Activated CD4-positive, alpha-beta T cell treated with anti-CD3 and anti-CD28 coated beads, Interleukin-2, Interleukin-6, amounts not matched to agents 100 ng/mL and 50 ng/mL, durations not matched to agents 16 hours and 8 hours (primary cell): ENCODE results near the gene TBL1X.
A peak's percentile ranks its signal among the peaks of the same experiment; 100 is the strongest.

Experiments
- DNase-seq: peaks from one replicate; pipeline ENCODE4 v3.0.0-alpha.2; 2020

TBL1X gene

DNA sequence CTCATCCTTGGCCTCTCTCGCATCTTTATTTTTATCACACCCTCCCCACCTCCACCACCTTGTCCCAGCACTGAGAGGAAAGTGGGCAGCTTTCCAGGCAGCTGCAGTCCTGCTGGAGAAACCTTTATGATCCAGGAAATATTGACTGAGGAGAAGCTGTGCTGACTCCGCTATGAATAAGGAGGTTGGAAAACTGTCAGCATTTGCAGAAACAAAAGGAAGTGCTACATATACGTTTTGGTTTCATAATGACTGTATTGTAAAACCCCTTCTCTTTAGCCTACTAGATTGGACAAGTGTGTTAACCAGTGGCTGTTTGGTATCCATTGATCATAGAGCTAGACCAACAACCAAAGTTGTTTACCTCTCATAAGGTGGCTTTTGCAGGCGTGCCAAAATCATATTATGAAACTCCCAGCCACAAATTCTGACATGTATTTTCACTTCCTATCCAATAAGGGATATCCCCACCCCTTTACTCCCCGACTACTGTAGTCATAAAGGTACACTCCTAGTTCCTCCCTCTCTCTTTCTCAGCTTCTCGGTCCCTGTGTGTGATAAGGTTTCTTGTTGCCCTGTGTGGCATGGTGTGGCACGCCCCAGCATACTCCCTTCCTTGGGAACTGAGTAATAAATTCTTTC, 212.4 kb downstream of the TBL1X start:
- peak; percentile 88 for DNase-seq

GRCh38 chrX:9678215-9678965, 213.5 kb downstream of the TBL1X start:
- no peak for DNase-seq

DNA sequence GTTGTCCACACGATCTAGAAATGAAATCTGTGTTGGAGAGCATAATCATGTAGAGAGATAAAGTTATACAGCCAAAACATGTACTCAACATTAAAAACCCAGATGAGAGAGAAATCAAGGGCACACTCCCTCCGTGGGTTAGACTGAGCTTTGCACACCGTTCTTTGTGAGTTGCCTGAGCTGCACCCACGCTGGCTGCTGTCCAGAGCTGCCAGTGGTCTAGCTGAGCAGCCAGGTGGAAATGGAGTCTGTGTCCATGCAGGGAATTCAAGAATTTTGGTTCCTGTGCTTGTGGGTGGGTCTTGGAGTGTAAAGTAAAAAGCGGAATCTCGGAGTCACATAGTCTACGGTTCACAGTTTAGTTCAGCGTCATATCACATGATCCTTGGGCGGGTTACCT, 216.2 kb downstream of the TBL1X start:
- no peak for DNase-seq

DNA sequence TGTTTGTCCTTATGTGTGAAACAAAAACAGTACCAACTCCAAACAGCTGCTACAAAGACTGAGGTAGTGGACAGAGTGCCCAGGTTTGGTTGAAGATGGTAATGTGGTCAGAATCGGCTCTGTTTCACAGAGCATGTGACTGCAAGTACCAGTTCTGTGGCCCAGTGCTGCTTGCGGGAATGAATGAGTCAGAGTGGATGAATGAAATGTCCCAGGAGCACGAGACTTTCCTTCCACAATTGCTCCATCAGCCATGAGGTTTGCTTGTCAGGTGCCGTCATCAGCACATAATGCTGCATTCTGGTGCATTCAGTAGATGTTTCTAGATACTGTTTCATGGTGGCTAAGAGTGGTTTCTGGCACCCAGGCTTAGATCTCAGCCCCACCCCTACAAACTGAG, 216.6 kb downstream of the TBL1X start:
- no peak for DNase-seq

DNA sequence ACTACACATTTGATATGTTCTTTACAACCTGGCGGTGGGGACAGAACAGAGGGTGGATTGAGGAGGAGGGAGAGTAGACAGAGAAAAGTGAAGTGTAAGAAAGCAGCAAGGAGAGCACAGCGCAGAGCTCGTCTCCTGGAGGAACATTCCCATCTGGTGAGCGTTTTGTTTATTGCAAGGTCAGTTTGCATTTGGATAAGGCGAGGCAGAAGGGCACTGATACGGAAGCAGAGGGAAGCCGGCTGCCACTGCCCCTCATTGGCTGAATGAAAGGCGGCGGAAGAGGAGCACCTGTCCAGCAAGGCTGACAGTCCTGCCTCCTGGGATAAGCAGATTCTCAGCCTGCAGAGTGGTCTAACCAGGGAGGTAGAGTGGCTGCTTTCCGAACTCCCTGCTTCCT, 217.6 kb downstream of the TBL1X start:
- DNase-seq, result no peak

- no peak for DNase-seq
Measured at GRCh38 chrX:9682861-9683260, 218.0 kb downstream of the TBL1X start.

DNA sequence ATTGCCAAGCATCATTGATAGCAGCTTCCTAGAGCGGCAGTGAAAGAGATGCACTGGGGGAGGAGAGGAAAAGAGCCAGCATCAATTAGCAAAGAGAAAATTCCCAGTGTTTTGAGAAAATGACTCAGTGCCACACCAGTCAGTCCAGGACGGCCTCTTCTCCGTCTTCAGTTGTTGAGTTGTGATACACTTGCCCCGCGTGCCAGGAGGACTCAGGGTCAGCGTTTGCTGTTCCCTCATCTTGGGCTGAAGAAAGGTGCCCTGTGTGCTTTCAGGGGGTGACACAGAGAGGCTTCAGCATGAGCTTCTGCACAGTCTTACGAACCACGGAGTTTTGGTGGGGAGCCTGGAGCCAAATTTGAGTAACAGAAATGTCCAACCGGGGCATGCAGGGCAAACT, 218.5 kb downstream of the TBL1X start:
- no peak for DNase-seq

DNA sequence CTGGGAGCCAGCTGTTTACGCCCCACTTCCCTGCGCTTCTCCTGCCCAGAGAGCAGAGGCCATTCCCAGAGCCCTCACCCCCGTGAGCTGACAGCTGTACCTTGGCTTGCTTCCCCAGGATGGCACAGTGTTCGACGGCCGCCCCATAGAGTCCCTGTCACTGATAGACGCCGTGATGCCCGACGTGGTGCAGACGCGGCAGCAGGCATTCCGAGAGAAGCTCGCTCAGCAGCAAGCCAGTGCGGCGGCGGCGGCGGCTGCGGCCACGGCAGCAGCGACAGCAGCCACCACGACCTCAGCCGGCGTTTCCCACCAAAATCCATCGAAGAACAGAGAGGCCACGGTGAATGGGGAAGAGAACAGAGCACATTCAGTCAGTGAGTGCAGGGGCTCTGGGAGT, 223.0 kb downstream of the TBL1X start:
- no peak for DNase-seq

- DNase-seq, result no peak
Measured at GRCh38 chrX:9688833-9689232, 224.0 kb downstream of the TBL1X start.

DNA sequence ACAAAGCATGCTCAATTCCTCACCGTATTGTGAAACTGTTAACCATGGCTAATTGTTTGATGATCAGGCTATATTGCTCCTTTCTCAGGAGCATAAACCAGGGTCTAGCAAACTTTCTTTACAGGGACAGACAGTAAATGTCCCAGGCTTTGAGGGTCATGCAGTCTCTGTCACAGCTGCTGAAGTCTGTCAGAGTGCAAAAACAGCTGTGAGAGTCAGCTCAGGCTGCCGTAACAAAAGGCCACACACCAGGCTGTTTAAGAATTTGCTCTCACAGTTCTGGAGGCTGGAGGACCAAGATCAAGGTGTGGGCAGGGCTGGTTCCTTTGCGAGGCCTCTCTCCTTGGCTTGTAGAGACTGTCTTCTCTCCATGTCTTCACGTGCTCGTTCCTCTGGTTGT, 225.2 kb downstream of the TBL1X start:
- no peak for DNase-seq

GRCh38 chrX:9693307-9694001, 228.6 kb downstream of the TBL1X start:
- DNase-seq, result no peak

DNA sequence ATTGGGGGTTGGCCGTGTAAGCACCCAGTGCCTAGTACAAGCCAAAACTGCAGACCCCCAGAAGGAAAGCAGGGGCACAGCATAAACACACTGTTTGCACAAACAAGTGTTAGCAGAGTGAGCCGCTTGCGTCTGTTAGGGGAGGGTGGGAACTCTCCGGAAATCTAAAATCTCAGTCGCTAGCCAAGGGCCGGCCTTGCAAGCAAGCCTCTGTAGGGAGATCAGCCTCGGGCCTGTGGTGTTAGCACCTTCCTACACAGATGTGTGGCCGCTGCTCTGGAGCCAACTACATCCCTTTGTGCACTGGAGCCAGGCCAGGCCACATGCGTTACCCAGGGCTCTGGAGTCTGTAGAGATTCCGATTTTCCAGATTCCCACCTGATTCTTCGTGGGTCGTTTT, 233.7 kb downstream of the TBL1X start:
- no peak for DNase-seq

DNA sequence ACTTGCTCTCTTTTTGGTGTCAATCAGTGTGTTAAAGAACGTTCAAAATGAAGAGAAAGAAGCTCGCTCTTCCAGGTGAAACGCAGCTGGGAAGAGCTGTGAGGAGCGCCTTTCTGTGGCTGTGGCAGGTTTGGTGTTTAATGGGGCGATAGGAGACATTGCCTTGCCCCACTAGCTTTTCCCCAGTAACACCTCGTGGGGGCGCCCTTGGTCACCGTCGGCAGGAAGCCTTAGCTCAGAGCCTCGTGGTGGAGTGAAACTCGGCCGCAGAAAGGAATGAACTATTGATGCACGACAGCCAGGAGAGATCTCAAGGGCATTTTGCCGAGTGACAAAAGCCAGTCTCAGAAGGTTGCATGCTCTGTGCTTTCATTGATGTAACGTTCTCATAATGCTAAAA, 235.7 kb downstream of the TBL1X start:
- no peak for DNase-seq

DNA sequence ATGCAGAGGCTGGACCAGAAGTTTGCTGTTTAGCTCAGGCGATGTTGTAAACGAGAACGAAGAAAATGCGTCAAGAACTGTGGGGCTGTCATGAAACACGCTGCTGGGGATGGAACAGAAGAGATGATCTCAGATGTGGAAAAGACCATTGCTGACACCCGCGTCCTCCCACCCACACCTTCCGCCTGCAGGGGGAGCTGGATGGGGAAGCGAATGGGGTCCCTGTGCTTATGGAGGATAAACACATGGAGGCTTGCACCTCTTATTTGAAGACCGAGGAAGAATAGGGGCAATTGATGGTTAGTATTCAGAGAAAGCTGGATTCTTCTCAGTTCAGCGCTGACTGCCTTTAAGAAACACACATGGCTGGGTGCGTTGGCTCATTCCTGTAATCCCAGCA, 236.9 kb downstream of the TBL1X start:
- no peak for DNase-seq

DNA sequence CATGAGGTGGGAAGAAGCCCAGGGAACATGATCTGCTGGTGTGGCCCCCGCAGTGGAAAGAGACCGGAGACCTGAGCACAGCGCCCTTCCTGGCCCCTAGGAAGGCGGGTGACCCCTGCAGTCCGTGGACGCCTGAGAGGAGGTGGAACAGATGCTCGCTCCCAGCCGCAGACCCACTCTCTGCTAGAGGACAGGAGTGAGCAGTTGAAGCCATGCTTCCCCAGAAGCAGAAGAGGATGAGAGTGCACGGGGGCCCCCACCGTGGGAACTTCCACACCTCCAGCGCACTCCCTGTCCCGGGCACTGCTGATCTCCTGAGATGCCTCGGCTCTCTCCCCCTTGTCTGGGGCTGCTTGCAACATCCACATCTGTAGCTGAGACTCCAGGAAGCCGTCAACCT, 238.5 kb downstream of the TBL1X start:
- DNase-seq, result no peak

- no peak for DNase-seq
Measured at GRCh38 chrX:9704876-9705465, 240.1 kb downstream of the TBL1X start.

DNA sequence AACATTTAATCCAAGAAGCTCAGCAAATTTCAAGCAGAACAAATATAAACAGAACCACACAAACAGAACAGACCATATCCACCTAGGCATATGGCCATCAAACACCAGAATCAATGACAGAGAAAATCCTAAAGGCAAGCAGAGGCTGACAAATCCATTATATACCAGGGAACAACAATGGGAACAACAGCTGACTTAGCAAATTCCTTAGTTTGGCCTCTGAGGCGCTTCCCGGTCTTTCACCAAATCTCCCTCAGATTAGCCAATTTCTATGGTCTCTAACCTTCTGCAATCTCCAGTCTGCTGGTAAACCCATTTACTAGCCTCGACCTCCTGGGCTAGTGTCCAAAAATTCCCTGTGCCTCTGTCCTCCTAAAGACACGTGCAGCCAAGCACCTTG, 241.6 kb downstream of the TBL1X start:
- no peak for DNase-seq

GRCh38 chrX:9707306-9708033, 242.6 kb downstream of the TBL1X start:
- no peak for DNase-seq

- no peak for DNase-seq
Measured at GRCh38 chrX:9708086-9708485, 243.2 kb downstream of the TBL1X start.

DNA sequence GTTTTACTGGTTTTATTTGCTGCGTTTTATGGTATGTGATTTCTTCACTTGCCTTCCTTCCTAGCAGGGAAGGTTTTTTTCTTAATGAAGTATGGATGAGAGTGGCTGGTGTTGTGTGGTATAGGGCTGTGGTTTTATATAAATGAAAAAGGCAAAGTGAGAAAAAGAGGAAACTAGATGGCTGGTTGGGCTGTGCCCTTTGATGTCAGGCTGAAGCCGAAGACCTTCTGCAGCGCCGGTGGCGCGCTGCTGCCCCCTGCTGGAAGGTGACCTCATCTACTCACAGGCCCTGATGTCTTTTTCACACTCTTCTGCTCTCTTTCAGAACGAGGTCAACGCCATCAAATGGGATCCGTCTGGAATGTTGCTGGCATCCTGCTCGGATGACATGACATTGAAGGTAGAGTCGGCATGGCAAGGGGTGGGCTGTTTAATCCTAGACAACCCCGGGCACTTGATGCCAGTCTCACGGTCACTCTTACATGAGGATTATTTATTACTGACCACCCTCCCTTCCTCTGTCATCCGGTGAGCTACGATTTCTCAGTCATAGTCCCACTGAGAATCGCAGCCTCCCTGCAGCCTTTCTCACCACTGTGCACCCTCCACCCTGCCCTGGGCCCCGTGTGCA, 244.2 kb downstream of the TBL1X start:
- DNase-seq, result peak; percentile 86

GRCh38 chrX:9710332-9710731, 245.5 kb downstream of the TBL1X start:
- DNase-seq, result no peak

DNA sequence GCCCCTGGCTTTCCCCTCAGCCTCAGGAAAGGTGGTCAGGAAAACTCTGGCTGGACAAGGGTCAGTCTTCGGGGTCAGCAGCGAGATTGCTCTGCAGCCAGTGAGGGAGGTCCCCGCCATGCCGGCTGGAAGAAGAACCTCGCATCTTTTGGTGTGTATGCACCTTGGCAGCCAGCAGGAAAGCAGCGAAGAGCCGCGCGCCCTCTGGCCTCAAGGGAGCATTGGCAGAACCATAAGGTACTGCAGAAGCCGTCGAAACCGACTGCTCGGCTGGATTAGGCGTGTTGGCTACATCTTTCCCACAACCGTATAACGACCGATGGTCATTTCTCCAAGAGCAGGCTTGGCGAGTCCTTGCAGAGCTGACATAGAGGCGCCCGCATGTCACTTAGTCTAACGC, 252.5 kb downstream of the TBL1X start:
- no peak for DNase-seq

- no peak for DNase-seq
Measured at GRCh38 chrX:9724711-9725110, 259.9 kb downstream of the TBL1X start.
